ENCODE measurements around the gene OR2C3. TPM values are rescaled to one million over a fixed set of nuclear protein-coding genes. Genes with fewer than 3 reads are reported as not detected.

The OR2C3 gene
- total and polyA plus RNA-seq, 4 donors: not detected

Other genes starting within 250 kb of the OR2C3 start
- gene ZNF496, start 204.6 kb downstream of the OR2C3 start, total RNA-seq: 10 to 100 TPM; 23.1 to 29.0 TPM
- 10 to 100 TPM in 1 of 2 donors, 1 to 10 TPM in 1; 4.1 to 17.9 TPM for gene ZNF496, start 204.6 kb downstream of the OR2C3 start, polyA plus RNA-seq
- gene NLRP3, start 120.3 kb downstream of the OR2C3 start, total RNA-seq: 1 to 10 TPM; 7.0 to 7.1 TPM
- 1 to 10 TPM in 1 of 2 donors, under 1 TPM in 1; 0.79 to 2.9 TPM for gene NLRP3, start 120.3 kb downstream of the OR2C3 start, polyA plus RNA-seq
- gene OR2B11, start 78.3 kb downstream of the OR2C3 start, total RNA-seq: not detected
- not detected for gene OR2B11, start 78.3 kb downstream of the OR2C3 start, polyA plus RNA-seq
- under 1 TPM; 0.06 to 0.81 TPM for gene GCSAML, start 12.7 kb upstream of the OR2C3 start, total RNA-seq
- gene GCSAML, start 12.7 kb upstream of the OR2C3 start, polyA plus RNA-seq: not detected
- gene OR2G2, start 51.9 kb upstream of the OR2C3 start, total RNA-seq: not detected
- gene OR2G2, start 51.9 kb upstream of the OR2C3 start, polyA plus RNA-seq: not detected
- not detected for gene OR2G3, start 69.1 kb upstream of the OR2C3 start, total RNA-seq
- not detected for gene OR2G3, start 69.1 kb upstream of the OR2C3 start, polyA plus RNA-seq
- not detected for gene OR13G1, start 143.3 kb upstream of the OR2C3 start, total RNA-seq
- gene OR13G1, start 143.3 kb upstream of the OR2C3 start, polyA plus RNA-seq: not detected
- not detected for gene OR6F1, start 180.2 kb upstream of the OR2C3 start, total RNA-seq
- not detected for gene OR6F1, start 180.2 kb upstream of the OR2C3 start, polyA plus RNA-seq
- gene OR14K1, start 202.2 kb upstream of the OR2C3 start, total RNA-seq: under 1 TPM; 0.42 to 0.62 TPM
- not detected for gene OR14K1, start 202.2 kb upstream of the OR2C3 start, polyA plus RNA-seq
- not detected for gene OR14A2, start 211.7 kb upstream of the OR2C3 start, total RNA-seq
- not detected for gene OR14A2, start 211.7 kb upstream of the OR2C3 start, polyA plus RNA-seq
- not detected for gene OR1C1, start 224.1 kb upstream of the OR2C3 start, total RNA-seq
- gene OR1C1, start 224.1 kb upstream of the OR2C3 start, polyA plus RNA-seq: not detected

Measured in aorta (tissue), 4 donors.